HepG2 (cell line): ENCODE results near the gene EXOC3L4. TPM values are rescaled to one million over a fixed set of nuclear protein-coding genes. Genes with fewer than 3 reads are reported as not detected.

Experiments
- CBX1 ChIP-seq: IDR thresholded peaks from one replicate; pipeline ENCODE4 v1.6.1; 2016; ENCODE audit warnings: antibody characterized with exemption, low read depth
- FOXJ3 ChIP-seq: sonication (generic); formaldehyde crosslinking; IDR thresholded peaks from 2 replicates; pipeline ENCODE4 v1.4.0; 2020; ENCODE audit warnings: missing genetic modification reagents, mild to moderate bottlenecking, borderline replicate concordance
- KLF15 ChIP-seq: sonication (generic); formaldehyde crosslinking; IDR thresholded peaks from 2 replicates; pipeline ENCODE4 v1.8.1; 2023; ENCODE audit warnings: borderline replicate concordance, mild to moderate bottlenecking, inconsistent platforms, missing genetic modification reagents, mixed read lengths
- MLLT10 ChIP-seq: sonication (generic); formaldehyde crosslinking; IDR thresholded peaks from 2 replicates; pipeline ENCODE4 v1.4.0; 2020; ENCODE audit warnings: missing genetic modification reagents
- PRPF4 ChIP-seq: fragments of 200-400 bp; formaldehyde crosslinking; IDR thresholded peaks from 2 replicates; pipeline ENCODE4 v1.6.1; 2016; ENCODE audit warnings: low read length, low read depth; ENCODE audit not compliant: poor library complexity, severe bottlenecking
- RARG ChIP-seq: sonication (generic); formaldehyde crosslinking; IDR thresholded peaks from 2 replicates; pipeline ENCODE4 v1.4.0; 2020; ENCODE audit warnings: low read depth, mild to moderate bottlenecking, missing genetic modification reagents
- SMAD3 ChIP-seq: sonication (generic); formaldehyde crosslinking; IDR thresholded peaks from 2 replicates; pipeline ENCODE4 v1.4.0; 2020; ENCODE audit warnings: missing genetic modification reagents
- TARDBP ChIP-seq: sonication (generic); formaldehyde crosslinking; IDR thresholded peaks from 2 replicates; pipeline ENCODE4 v1.8.0; 2022; ENCODE audit warnings: mild to moderate bottlenecking, missing genetic modification reagents
- TEAD3 ChIP-seq: optimal IDR thresholded peaks from 2 replicates; pipeline ENCODE3; 2016; ENCODE audit warnings: borderline replicate concordance
- ZNF143 ChIP-seq: sonication (generic); formaldehyde crosslinking; IDR thresholded peaks from 2 replicates; pipeline ENCODE4 v1.4.0; 2020; ENCODE audit warnings: missing genetic modification reagents
- ZNF253 ChIP-seq: sonication (generic); formaldehyde crosslinking; IDR thresholded peaks from 2 replicates; pipeline ENCODE4 v1.8.0; 2022; ENCODE audit warnings: mild to moderate bottlenecking, missing genetic modification reagents, borderline replicate concordance
- ZNF326 ChIP-seq: sonication (generic); formaldehyde crosslinking; IDR thresholded peaks from 2 replicates; pipeline ENCODE4 v1.4.0; 2020; ENCODE audit warnings: missing genetic modification reagents, borderline replicate concordance
- ZNF33A ChIP-seq: sonication (generic); formaldehyde crosslinking; IDR thresholded peaks from 2 replicates; pipeline ENCODE4 v1.5.1; 2020; ENCODE audit warnings: missing genetic modification reagents, mild to moderate bottlenecking, moderate library complexity, borderline replicate concordance
- ZNF350 ChIP-seq: sonication (generic); formaldehyde crosslinking; IDR thresholded peaks from 2 replicates; pipeline ENCODE4 v1.4.0; 2020; ENCODE audit warnings: mild to moderate bottlenecking, low read depth, missing genetic modification reagents, borderline replicate concordance
- ZNF773 ChIP-seq: sonication (generic); formaldehyde crosslinking; IDR thresholded peaks from 2 replicates; pipeline ENCODE4 v1.4.0; 2020; ENCODE audit warnings: missing genetic modification reagents, borderline replicate concordance
- polyA plus RNA-seq, 8 experiments: library from polyadenylated mRNA; depleted of rRNA in 3 of 8; stranded (reverse) in 7 of 8; unstranded in 1 of 8; fragments of >200 nt; fragmentation: Illumina TruSeq in 4 of 8; extraction: Trizol in 4 of 8; gene quantifications; 2 replicates each; pipeline versions ENCODE4 v1.2.1 to v1.2.3, GENCODE V29; 2011 to 2016; ENCODE audit warnings: low read depth in 4 of 8, missing spikeins in 1 of 8, mixed read lengths in 1 of 8; ENCODE audit not compliant: insufficient read depth in 1 of 8
- total RNA-seq, 5 experiments: library from RNA; depleted of rRNA; stranded (reverse); fragments of >200 nt; fragmentation: Illumina TruSeq; extraction: Trizol; gene quantifications; 2 replicates each; pipeline ENCODE4 v1.2.3, GENCODE V29; 2016; ENCODE audit warnings: low read depth in 1 of 5
- TF ChIP-seq, protein P1 (sequence below): sonication (generic); formaldehyde crosslinking; IDR thresholded peaks from 2 replicates; pipeline ENCODE4 v1.8.0; 2023; ENCODE audit warnings: mild to moderate bottlenecking, missing genetic modification reagents
- TF ChIP-seq, protein P2 (sequence below): sonication (generic); formaldehyde crosslinking; IDR thresholded peaks from 2 replicates; pipeline ENCODE4 v1.4.0; 2020; ENCODE audit warnings: missing genetic modification reagents, borderline replicate concordance
- TF ChIP-seq, protein P3 (sequence below): sonication (generic); formaldehyde crosslinking; IDR thresholded peaks from 2 replicates; pipeline ENCODE4 v1.4.0; 2020; ENCODE audit warnings: missing genetic modification reagents, mild to moderate bottlenecking, borderline replicate concordance
- TF ChIP-seq, protein P4 (sequence below): sonication (generic); formaldehyde crosslinking; IDR thresholded peaks from 2 replicates; pipeline ENCODE4 v1.5.1; 2020; ENCODE audit warnings: missing genetic modification reagents, mild to moderate bottlenecking, borderline replicate concordance

EXOC3L4 gene
- total and polyA plus RNA-seq, 2 of the 13 experiments (the other 11 are each of a cell fraction or from before 2014, with no cell fraction given): 11.8 to 27.0 TPM

GRCh38 chr14:103099081-103099732, 4.7 kb downstream of the EXOC3L4 start (continued):
- TF ChIP-seq, protein P1, sequence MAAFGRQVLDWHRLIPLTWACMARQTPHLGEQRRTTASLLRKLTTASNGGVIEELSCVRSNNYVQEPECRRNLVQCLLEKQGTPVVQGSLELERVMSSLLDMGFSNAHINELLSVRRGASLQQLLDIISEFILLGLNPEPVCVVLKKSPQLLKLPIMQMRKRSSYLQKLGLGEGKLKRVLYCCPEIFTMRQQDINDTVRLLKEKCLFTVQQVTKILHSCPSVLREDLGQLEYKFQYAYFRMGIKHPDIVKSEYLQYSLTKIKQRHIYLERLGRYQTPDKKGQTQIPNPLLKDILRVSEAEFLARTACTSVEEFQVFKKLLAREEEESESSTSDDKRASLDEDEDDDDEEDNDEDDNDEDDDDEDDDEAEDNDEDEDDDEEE (CRISPR knock-in tag): no peak
- TF ChIP-seq KLF15 (CRISPR knock-in tag): 0 out of 2 replicates have a peak, but pooled peaks have one; percentile 15
- peak; percentile 77 for TF ChIP-seq PRPF4
- 0 out of 2 replicates have a peak, but pooled peaks have one; percentile 44 for TF ChIP-seq ZNF773 (CRISPR knock-in tag)
- no peak for TF ChIP-seq RARG
- TF ChIP-seq, protein P2, sequence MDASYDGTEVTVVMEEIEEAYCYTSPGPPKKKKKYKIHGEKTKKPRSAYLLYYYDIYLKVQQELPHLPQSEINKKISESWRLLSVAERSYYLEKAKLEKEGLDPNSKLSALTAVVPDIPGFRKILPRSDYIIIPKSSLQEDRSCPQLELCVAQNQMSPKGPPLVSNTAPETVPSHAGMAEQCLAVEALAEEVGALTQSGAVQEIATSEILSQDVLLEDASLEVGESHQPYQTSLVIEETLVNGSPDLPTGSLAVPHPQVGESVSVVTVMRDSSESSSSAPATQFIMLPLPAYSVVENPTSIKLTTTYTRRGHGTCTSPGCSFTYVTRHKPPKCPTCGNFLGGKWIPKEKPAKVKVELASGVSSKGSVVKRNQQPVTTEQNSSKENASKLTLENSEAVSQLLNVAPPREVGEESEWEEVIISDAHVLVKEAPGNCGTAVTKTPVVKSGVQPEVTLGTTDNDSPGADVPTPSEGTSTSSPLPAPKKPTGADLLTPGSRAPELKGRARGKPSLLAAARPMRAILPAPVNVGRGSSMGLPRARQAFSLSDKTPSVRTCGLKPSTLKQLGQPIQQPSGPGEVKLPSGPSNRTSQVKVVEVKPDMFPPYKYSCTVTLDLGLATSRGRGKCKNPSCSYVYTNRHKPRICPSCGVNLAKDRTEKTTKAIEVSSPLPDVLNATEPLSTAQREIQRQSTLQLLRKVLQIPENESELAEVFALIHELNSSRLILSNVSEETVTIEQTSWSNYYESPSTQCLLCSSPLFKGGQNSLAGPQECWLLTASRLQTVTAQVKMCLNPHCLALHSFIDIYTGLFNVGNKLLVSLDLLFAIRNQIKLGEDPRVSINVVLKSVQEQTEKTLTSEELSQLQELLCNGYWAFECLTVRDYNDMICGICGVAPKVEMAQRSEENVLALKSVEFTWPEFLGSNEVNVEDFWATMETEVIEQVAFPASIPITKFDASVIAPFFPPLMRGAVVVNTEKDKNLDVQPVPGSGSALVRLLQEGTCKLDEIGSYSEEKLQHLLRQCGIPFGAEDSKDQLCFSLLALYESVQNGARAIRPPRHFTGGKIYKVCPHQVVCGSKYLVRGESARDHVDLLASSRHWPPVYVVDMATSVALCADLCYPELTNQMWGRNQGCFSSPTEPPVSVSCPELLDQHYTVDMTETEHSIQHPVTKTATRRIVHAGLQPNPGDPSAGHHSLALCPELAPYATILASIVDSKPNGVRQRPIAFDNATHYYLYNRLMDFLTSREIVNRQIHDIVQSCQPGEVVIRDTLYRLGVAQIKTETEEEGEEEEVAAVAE: peak; percentile 57
- peak; percentile 16 for TF ChIP-seq CBX1
- peak; percentile 95 for TF ChIP-seq ZNF350 (CRISPR knock-in tag)
- no peak for TF ChIP-seq ZNF253 (CRISPR knock-in tag)
- TF ChIP-seq SMAD3 (CRISPR knock-in tag): peak; percentile 44; the same call in 1 of the 2 replicates
- TF ChIP-seq FOXJ3: peak; percentile 60; the same call in 1 of the 2 replicates
- no peak for TF ChIP-seq ZNF143 (CRISPR knock-in tag)
- TF ChIP-seq MLLT10: no peak
- TF ChIP-seq, protein P3, sequence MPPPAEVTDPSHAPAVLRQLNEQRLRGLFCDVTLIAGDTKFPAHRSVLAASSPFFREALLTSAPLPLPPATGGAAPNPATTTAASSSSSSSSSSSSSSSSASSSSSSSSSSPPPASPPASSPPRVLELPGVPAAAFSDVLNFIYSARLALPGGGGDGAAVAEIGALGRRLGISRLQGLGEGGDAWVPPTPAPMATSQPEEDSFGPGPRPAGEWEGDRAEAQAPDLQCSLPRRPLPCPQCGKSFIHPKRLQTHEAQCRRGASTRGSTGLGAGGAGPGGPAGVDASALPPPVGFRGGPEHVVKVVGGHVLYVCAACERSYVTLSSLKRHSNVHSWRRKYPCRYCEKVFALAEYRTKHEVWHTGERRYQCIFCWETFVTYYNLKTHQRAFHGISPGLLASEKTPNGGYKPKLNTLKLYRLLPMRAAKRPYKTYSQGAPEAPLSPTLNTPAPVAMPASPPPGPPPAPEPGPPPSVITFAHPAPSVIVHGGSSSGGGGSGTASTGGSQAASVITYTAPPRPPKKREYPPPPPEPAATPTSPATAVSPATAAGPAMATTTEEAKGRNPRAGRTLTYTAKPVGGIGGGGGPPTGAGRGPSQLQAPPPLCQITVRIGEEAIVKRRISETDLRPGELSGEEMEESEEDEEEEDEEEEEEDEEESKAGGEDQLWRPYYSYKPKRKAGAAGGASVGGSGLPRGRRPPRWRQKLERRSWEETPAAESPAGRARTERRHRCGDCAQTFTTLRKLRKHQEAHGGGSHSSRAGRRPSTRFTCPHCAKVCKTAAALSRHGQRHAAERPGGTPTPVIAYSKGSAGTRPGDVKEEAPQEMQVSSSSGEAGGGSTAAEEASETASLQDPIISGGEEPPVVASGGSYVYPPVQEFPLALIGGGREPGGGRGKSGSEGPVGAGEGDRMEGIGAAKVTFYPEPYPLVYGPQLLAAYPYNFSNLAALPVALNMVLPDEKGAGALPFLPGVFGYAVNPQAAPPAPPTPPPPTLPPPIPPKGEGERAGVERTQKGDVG: no peak
- TF ChIP-seq TEAD3 (CRISPR knock-in tag): peak; percentile 88
- no peak for TF ChIP-seq ZNF33A (CRISPR knock-in tag)
- TF ChIP-seq, protein P4, sequence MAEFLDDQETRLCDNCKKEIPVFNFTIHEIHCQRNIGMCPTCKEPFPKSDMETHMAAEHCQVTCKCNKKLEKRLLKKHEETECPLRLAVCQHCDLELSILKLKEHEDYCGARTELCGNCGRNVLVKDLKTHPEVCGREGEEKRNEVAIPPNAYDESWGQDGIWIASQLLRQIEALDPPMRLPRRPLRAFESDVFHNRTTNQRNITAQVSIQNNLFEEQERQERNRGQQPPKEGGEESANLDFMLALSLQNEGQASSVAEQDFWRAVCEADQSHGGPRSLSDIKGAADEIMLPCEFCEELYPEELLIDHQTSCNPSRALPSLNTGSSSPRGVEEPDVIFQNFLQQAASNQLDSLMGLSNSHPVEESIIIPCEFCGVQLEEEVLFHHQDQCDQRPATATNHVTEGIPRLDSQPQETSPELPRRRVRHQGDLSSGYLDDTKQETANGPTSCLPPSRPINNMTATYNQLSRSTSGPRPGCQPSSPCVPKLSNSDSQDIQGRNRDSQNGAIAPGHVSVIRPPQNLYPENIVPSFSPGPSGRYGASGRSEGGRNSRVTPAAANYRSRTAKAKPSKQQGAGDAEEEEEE (CRISPR knock-in tag): no peak
- TF ChIP-seq TARDBP (CRISPR knock-in tag): peak; percentile 84; the same call in 1 of the 2 replicates
- TF ChIP-seq ZNF326 (CRISPR knock-in tag): 0 out of 2 replicates have a peak, but pooled peaks have one; percentile 54
